ENCODE data around the gene LAMA3.

LAMA3 gene

DNA sequence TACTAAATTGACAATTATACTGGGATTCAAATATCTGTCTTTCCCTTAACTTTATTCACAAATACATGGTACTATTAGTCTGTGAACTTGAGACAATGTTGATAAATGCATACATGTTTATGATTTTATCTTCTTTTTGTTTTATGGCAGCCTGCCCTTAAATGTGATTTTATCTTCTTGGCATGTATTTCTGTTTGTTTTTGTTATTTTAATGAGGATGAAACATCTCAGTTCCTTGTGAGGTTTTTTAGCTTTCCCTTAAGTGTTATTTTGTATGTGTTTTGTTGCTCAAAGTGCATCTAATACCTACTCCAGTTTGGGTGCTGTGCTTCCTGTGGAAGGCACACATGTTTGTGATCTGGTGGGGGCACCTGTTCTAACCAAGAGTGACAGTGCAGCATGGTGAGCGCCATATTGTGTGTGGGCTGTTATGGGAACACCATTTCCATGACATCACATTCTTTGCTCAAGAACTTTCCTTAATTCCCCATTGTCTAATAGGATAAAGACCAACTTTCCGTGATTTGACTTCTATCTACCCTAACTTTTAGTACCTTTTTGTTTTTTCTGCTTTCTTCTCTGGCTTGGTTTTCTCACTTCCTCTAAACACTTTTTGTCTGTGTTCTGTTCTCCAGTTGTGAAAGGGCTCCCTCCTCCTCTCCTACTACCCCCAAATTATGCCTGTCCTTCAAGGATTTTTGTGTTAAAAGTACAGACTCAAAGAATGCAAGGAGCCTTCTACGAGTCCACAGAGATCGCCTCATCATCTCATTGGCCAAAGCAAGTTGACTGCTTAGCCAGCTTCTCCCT lies 163.2 kb downstream of the LAMA3 start:
- TF ChIP-seq ZNF274 (IDR thresholded peaks at IDR 0.05; ENCODE audit: low read depth, low read length): no peak
- no peak overlapping the region for H3K4me3 ChIP-seq (ENCODE audit: low read length)

DNA sequence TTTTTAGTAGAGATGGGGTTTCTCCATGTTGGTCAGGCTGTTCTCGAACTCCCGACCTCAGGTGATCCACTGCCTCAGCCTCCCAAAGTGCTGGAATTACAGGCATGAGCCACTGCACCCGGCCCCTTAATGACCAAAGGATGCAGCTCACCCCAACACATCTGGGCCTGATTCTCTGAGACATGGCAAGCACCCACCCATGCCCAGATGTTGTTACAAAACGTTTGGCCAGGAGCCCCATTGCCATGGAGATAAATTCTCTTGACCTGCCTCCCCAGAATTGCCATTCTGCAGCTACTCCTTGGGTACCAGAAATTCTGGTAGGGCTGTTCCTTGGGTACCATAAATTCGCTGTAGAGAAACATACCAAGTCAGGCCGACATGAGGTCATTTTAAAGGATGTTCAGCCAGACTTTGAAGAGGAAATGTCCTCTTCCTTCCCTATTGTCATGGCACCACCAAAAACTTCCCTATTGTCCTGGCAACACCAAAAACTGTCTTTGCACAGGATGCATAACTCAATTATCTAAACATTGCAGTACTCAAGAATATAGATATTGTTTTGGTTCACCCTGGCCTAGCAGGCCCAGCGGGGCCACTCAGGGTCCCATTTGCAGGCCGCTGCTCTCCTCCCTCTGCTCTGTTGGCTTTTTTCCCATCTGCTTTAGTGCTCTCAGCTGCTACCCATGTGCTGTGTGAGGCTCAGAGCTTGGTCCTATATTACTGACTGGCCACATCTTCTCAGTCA lies 164.4 kb downstream of the LAMA3 start:
- H3K4me3 ChIP-seq (ENCODE audit: low read length): no peak overlapping the region
- TF ChIP-seq ZNF274 (IDR thresholded peaks at IDR 0.05; ENCODE audit: low read depth, low read length): no peak

DNA sequence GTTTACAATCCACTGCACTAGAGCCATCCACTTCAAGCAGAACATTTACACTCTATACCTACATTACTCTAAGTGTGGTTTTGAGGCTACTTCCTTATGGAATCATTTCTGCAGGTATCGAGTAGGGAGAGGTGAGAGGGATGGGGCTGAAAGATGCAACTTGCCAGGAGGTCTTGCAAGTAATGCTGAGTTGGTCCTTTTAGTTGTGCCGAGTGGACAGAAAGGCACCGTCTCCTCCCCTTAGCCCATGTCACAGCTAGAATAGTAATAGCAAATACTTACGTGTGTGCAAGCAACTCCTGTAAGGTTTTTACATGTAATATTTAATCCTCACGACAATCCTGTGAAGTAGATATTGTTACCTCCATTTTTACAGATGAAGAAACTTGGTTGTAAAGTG lies 166.5 kb downstream of the LAMA3 start:
- no peak overlapping the region for H3K4me3 ChIP-seq (ENCODE audit: low read length)
- no peak for TF ChIP-seq ZNF274 (IDR thresholded peaks at IDR 0.05; ENCODE audit: low read depth, low read length)

GRCh38 chr18:23856466-23857163 lies 167.4 kb downstream of the LAMA3 start:
- no peak overlapping the region for H3K4me3 ChIP-seq (ENCODE audit: low read length)
- TF ChIP-seq ZNF274 (IDR thresholded peaks at IDR 0.05; ENCODE audit: low read depth, low read length): no peak

DNA sequence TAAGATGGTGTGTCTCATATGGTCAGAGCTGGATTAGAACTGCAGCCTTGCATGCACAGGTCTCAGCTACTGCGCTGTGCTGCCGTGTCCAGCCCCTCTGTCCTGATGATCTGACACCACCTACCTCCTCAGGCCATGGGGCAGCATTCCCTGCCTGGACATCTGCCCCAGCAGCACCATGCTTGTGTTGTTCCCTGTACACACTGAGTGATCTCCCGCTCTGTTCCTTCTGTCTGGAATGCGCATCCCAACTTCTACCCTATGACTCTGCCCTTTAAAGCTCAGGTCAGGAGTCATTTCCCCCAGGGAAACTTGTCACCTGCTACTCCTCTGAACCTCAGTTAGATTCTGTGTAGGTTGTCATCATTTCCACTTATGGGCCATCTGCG lies 167.9 kb downstream of the LAMA3 start:
- TF ChIP-seq ZNF274 (IDR thresholded peaks at IDR 0.05; ENCODE audit: low read depth, low read length): no peak
- H3K4me3 ChIP-seq (ENCODE audit: low read length): no peak overlapping the region

DNA sequence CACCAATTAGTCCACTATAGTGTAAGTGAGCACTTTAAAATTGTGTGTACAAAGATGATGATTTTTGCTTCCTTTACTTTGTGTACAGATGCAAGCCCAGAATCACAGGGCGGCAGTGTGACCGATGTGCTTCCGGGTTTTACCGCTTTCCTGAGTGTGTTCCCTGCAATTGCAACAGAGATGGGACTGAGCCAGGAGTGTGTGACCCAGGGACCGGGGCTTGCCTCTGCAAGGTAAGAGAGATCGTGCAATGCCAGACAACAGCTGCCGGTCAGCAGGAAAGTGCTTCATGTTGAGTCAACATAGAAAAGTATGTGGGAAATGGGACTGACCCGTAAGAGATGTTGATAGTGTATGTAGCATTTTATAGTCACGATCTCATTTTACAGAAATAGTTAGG lies 168.5 kb downstream of the LAMA3 start:
- no peak for TF ChIP-seq ZNF274 (IDR thresholded peaks at IDR 0.05; ENCODE audit: low read depth, low read length)
- no peak overlapping the region for H3K4me3 ChIP-seq (ENCODE audit: low read length)

- H3K4me3 ChIP-seq (ENCODE audit: low read length): no peak overlapping the region
- TF ChIP-seq ZNF274 (IDR thresholded peaks at IDR 0.05; ENCODE audit: low read depth, low read length): no peak
These were observed 170.4 kb downstream of the LAMA3 start for GRCh38 chr18:23859466-23860336.

DNA sequence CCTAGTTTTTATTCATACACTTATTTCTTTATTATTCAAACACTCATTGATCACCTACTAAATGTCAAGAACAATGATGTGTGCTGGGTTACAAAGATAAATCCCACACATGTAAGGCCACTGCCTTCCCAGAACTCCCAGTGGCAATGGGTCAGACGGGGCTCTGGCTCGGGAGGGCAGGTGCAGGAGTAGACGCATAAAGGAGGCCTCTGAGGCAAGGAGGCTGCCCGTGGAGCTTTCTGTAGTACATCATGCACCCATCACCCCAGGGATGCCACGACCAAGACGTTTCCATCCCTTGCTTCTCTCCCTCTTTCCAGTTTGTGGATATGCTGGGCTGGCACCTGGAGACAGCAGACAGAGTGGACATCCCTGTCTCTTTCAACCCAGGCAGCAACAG lies 172.1 kb downstream of the LAMA3 start:
- no peak overlapping the region for H3K4me3 ChIP-seq (ENCODE audit: low read length)
- no peak for TF ChIP-seq ZNF274 (IDR thresholded peaks at IDR 0.05; ENCODE audit: low read depth, low read length)

DNA sequence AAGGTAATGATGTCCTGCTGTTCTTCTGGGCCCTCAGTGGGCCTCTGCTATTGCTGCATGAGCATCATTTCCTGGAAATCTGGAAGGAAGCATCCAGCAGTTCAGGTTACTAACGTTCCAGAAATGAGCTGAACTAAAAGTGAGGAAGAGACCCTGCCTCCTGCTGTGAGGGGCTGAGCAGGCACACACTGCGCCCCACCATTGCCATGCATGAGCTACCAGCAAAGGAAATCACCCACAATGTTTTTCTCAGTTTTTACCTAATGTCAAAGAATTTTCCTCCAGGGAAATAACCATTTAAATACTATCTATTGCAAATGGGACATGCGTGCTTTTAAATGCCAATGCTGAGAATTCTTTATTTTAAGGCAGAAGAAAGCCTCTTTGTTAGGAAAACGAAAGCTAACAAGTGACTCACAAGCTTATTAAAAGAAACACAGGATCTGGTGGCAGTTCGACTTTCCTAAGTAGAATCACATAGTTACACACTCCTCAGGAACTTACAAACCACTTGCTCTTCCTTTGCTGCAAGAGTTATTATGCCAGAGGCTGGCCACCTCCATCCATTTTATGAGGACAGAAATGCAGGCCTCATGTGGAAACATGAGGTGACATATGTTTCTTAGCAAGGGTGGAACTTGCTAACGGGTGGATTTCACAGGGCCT lies 172.7 kb downstream of the LAMA3 start:
- TF ChIP-seq ZNF274 (IDR thresholded peaks at IDR 0.05; ENCODE audit: low read depth, low read length): no peak
- H3K4me3 ChIP-seq (ENCODE audit: low read length): no peak overlapping the region

GRCh38 chr18:23864624-23865023 lies 175.4 kb downstream of the LAMA3 start:
- TF ChIP-seq ZNF274 (IDR thresholded peaks at IDR 0.05; ENCODE audit: low read depth, low read length): no peak

GRCh38 chr18:23867006-23867405 lies 177.8 kb downstream of the LAMA3 start:
- no peak for TF ChIP-seq ZNF274 (IDR thresholded peaks at IDR 0.05; ENCODE audit: low read depth, low read length)
- H3K4me3 ChIP-seq (ENCODE audit: low read length): no peak overlapping the region

More at GRCh38 chr18:23864624-23865023, 175.4 kb downstream of the LAMA3 start:
- H3K4me3 ChIP-seq (ENCODE audit: low read length): no peak overlapping the region

DNA sequence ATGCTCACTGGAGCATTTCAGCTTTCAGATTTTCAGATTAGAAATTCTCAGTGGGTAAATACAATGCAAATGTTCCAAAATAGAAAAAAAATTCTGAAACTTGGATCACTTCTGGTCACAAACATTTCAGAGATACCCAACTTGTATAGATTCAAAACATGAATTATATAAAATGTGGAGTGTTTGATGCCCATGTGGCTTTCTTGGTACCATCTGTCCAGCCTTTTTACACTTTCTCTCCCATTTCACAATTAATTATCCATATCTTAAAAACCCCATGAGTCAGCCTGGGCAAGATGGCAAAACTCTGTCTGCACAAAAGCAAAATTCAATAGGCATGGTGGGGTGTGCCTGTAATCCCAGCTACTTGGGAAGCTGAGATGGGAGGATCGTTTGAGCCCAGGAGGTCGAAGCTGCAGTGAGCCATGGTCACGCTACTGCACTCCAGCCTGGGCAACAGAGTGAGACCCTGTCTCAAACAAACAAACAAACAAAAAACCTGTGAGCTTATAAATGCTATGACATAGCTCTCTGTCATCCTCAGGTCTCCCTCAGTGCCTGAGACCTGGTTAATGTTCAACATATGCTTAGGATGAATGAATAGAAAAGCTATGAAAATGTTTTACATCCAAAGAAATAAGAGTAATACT lies 179.0 kb downstream of the LAMA3 start:
- H3K4me3 ChIP-seq (ENCODE audit: low read length): no peak overlapping the region
- TF ChIP-seq ZNF274 (IDR thresholded peaks at IDR 0.05; ENCODE audit: low read depth, low read length): no peak

Data from GM08714 (cell line).